Activated CD4-positive, alpha-beta T cell treated with anti-CD3 and anti-CD28 coated beads, Interleukin-2, Interleukin-4, amounts not matched to agents 100 ng/mL and 50 ng/mL, durations not matched to agents 16 hours and 8 hours (primary cell): ENCODE measurements around the gene EHMT1.
A peak's percentile ranks its signal among the peaks of the same experiment; 100 is the strongest.

Experiments used
- DNase-seq: peaks from one replicate; pipeline ENCODE4 v3.0.0-alpha.2; 2020; ENCODE audit warnings: low spot score

EHMT1 gene

DNA sequence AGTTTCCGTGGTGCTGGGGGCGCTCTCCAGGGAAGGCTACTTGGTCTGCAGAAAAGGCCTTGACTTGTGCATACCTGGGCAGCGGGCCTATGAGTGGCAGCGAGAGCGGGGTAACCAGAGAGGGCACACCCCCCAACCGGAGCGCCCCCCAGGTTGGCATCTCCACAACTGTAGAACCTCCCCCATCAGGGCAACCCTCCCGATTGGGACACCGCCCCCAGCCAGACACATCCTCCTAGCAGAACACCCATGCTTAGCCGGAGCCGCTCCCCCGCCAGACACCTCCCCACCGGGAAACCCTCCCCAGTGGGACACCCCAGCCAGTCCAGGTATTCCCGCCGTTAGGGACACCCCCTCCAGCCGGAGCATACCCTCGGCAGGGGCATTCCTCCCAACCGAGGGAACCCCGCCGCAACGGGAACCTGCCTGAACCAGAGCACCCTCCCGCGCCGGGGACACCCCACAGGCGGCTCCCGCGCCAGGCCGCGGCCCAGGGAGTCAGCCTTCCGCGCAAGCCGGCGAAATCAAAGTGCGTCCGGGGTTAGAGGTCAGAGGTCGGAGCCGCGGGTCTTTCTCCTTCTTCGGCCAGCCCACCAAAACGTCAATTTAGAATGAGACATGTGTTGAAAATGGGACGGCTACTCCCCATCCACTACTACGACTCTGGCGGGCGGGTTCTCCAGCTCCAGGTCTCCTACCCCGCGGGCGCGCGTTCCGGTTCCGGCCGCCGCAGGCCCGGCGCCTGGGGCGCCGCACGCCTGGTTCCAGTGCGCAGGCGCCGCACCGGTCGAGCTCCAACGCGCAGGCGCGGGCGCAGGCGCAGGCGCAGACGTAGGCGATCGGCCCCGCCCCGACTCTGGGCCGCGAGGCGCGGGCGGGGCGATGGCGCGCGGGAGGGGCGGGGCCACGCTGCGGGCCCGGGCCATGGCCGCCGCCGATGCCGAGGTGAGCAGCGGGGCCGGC, at the start of gene EHMT1:
TSS of gene EHMT1 (plus strand) at position 901 of the 963 bp plus-strand sequence. CDS start at position 925, 24 bp downstream.
- DNase-seq: peak; percentile 88

DNA sequence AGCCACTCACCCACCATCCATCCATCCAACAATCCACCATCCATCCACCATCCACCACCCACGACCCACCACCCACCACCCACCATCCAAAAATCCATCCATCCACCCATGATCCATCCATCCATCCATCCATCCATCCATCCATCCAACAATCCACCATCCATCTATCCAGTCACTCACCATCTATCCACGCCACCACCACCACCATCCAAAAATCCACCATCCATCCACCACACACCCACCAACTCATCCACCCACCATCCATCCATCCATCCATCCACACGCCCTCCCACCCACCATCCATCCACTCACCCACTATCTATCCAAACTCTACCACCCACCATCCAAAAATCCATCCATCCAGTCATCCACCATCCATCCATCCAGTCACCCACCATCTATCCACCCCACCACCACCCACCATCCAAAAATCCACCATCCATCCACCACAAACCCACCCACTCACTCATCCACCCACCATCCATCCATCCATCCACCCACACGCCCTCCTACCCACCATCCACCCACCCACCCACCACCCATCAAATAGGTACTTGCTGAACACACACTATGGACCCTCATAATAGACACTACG, 49.1 kb upstream of the EHMT1 start:
- DNase-seq: no peak

DNA sequence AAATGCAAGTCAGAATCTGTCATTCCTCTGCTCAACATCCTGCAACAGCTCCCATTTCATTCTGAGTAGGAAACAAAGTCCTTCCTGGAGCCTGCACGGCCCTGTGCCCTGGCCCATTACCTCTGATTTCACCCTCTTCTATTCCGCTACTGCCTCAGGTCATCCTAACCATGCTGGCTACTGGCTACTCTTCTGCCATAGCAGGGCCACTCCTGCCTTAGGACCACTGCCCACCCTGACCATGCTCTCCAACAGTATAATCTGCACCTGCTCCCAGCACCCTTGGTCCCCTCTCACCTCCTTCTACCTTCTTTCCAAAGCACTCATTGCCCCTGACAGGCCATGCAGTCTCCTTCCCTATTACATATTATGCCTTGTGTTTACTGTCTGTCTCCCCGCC, 48.2 kb upstream of the EHMT1 start:
- no peak for DNase-seq

DNA sequence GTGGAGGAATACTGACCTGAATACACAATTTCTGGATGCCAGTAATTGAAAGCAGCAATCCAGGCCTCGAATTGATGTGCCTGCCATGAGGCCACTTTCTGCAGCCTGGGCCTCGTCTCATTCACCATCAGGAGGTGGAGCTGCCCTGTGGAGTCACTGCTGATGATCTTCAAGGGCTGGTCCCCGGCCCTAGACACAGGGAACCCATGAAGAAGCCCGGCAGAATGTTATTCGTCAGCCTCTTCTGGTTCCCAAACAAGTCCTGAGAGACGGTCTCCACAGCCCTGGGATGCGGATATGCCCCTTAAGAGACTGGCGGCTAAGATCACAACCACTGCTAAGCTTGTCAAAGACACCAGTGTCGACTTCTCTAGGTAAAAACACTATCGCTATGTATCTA, 44.6 kb upstream of the EHMT1 start:
- no peak for DNase-seq

DNA sequence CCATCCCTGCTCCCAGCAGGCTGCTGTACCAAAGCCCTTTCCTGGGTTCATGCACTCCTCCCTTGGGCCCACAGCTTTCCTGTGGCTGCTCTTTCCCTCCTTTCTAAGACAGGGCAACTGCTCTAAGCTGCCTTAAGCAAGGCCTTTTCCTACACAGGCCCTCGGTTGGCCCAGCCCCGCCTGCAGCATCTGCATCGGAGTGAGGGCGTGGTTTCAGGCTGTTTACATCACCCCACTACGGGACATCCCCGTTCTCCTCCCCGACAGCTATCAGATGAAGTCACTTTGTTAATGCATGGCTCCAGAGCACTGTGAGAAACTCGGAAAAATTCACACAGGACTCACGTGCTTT, 43.5 kb upstream of the EHMT1 start:
- DNase-seq: no peak

DNA sequence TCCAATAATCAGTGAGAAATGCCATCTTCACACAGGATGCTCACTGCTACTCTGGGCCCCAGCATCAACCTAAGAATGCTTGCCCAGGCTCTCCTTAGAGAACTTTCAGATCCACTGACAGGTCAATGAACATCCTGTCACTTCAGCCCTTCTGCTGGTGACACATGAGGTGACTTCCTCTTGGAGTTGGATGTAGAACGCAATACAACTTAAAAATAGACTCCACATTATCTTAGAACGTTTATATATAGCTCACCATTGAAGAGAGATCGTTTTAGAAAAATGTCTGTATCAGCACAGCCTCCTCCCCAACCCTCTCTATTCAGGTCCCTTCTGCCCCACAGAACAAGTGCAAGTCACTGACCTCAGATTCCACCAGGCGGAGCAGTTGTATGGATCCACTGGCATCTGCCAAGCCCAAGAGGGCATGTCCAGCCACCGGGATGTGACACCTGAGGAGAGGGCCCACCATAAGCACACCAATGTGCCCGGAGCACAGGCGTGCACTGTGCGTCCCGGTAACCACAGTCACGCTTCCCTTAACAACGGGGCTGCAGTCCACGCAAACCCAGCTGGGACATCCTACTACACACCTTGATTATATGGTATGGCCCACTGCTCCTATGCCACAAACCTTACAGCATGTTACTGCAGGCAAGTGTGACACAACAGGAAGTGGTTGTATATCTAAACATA, 42.9 kb upstream of the EHMT1 start:
- DNase-seq: no peak

DNA sequence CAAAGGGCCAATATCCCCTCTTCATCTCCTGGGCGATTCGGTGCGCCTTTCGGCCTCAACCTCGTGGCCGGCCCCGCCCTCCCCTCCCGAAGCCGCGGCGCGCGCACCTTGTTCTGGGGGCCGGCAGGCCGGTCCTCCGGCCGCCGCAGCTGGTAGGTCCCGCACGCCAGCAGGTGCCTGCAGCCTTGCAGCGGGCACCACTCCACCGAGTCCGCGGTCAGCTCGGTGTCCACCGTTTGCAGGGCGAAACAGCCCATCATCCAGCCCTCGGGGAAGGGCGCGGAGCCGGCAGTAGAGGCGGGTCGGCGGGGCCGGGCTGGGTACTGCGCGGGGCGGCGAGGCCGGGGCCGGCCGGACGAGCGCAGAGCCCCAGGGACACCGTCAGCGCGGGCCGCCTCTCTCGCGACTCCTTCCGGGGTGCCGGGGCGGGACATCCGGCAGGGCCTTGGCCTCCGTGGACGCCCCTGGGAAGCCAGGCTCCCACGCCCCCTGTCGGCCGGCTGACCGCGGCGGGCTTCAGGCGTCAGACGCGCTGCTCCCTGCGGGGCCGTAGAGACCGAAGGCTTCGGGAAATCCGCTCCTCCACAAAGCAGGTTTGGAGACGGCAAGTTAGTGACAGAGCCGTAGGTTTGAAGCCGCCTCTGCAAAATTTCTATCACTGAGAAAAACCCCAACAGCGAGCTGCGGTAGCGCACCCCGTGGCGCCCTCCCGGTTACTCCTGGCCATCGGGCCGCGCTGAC, 40.1 kb upstream of the EHMT1 start, which contains the start of gene DPH7:
TSS of gene DPH7 (minus strand) at position 408 of the 741 bp plus-strand sequence. CDS start at position 260, 148 bp downstream.
- DNase-seq: peak; percentile 96

DNA sequence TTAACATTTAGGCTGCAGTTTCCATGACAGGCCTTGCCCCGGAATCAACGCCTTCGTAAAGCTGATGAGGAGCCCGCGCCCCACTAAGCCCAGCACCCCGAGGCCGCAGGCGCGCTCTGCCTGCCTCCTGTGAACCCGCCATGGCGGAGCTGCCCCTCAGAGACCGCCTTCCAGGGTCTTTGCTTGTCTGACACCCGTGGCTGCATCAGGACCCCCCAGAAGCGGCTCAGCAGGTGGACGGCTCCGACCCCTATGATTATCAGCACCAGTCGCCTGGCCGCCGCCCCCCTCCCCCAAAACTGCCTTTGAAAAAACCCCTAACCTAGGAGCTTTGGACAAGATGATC, 39.6 kb upstream of the EHMT1 start:
- no peak for DNase-seq

DNA sequence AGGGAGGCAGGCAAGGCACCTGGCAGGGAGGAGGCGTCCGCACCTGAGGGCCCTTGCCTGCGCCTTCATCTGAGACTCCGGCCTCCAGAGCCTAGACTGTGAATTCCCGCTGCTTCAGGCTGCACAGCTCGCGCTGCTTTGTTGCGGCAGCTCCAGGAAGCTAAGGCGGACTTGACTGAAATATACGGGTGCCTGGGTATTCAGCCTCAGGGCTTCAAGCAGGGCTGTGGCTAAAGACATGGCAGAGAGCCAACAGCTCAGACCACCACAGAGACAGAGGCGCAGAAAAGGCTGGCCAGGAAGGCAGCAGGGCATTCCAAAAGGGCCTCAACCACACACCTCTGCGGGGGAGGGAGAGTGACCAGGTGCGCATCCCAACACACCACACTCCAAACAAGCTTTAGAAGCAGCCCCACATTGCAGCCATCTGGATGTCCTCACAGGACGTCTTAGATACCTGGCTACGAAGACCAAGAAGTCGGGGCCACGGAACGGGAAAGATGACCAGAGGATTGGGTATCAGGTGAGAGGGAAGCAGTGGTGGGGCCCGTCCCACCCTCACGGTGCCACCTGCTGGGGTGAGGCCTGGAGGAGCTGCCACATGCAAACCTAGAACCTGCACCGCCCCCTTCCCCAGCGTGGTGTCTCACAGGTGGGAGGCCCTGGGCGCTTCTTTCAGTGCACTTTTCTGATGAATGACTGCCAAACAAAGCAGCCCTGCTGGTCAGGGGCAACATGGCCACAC, 38.4 kb upstream of the EHMT1 start:
- no peak for DNase-seq

DNA sequence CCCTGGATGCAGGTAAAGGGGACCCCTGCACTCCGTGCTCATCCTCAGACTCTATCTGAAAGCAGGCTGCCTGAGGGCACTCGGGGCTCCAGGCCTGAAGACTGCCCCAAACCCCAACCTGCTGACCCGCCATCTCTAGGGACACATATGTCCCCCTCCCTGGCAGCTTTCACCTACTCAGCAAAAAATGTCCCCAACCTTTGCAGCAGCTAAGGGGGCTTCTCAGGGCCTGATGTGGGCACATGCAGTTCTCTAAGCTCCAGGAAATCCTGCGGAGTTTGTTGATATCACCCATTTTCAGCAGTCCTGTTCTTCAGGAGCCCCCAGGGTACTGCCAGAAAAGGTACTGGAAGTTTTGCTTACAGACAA, 37.9 kb upstream of the EHMT1 start:
- DNase-seq: no peak

DNA sequence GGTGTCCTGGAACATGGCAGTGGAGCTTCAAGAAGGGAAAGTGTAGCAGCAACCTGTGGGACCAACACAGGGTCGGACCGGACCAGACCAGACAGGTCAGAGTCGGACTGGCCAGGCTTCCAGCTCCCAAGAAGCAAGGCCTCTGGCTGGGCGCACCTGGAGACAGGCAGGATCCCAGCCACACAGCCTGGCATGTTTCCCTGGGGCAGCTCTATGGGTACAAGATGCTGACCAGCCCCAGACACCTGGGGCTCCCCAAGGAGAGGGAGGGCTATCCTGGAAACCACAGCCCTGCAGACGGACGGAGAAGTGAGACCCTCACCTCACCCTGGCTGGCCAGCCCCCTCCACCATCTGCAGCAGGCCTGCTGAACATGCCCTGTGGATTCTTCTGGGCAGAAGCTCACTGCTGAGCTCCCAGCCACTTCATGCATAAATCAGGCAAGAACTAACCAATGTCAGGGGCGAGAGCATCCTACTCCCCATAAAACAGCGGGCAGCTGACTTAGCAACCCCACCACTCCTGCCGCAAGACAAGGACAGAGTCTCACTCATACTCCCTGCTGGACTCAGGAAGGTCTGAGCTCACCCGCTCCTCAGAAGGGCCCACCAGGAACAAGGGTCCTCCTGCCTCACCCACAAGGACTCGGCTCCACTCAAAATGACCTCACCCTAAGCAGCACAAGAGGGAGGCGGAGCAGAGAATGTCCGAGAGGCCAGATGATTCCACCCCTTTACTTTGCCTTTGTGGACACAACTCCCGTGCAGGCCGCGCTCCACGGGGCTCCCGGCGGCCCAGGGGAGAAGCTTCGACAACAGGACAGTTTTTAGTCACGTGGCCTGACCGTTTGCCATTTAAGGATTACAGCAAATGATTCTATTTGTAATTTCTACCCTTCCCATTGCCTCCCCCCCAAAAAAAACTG, 37.2 kb upstream of the EHMT1 start:
- no peak for DNase-seq

DNA sequence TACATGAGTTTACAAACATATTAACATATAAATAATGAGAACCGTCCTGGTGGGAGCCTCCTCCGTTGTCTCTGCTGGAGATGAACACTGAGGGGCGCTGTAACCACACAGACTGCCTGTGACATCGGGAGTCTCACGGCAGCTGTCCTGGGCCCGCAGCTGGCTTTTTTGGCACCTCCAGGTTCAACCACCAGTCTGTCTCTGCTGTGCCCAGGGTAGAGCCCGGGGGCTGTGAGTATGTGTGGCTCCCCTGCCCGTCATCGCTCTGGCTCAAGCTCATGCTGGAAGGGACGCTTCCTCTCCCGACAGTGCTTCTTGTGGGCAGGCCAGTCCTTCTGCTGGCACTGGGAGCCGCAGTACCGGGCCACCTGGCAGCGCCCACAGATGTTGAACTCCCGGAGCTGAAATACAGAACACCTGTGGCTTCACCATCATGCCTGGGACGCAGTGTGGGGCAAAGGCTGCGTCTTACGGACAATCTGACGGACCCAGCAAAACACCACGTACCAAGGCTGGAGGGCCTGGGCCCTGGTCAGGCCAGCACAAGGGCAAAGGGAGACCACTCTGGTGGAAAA, 36.4 kb upstream of the EHMT1 start:
- no peak for DNase-seq

DNA sequence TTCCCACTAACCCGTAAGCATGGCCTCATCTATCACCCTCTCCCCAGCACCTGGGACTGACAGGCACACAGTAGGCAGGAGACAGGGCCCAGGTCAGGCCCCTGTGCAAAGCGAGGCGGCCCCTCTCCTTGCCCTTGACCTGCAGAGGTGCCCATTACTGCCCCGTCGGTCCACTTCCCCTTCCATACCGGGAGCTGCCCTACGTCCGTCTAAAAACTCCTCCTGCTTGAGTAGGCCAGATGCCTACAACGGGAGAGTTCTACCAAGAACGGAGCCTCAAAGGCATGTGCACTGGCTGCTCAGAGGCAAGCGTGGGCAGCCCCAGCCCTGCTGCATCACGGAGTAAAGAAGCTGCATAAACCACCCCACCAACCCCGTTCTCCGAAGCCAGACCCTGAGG, 35.5 kb upstream of the EHMT1 start:
- DNase-seq: no peak

DNA sequence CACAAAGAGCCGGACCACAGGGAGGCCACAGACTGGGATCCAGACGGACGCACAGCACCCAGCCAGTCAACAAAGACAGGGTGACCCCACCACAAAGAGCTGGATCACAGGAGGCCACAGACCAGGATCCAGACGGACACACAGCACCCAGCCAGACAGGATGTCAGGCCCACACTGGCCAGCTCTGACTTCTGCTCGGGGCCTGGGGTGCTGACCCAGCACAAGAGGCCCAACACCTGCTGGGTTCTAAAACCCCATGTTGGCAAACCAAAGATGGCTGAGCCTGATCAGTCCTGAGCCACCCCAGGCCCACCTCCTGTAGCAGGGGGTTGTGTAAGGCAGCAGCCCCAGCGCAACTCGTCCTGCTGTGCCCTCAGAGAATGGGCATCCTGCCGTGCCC, 34.8 kb upstream of the EHMT1 start:
- DNase-seq: no peak

DNA sequence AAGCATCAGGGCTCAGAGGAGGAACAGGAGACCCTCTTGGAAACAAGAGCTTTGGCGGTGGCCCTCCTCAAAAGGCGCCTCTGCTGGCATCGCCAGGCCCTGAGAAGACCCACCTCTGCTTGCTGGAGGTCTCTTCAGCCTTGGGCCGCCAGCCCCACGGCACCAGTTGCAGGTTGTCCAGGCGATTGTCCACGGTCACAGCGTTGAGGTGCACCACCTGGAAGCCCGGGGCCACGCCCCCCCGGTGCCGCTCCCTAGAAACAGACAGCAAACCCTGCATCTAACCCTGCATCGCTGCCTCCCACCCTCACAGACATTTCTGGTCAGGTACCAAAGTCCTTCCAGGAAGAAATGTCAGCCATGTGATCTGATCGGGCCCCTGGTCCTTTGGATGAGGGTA, 32.0 kb upstream of the EHMT1 start:
- DNase-seq: no peak

DNA sequence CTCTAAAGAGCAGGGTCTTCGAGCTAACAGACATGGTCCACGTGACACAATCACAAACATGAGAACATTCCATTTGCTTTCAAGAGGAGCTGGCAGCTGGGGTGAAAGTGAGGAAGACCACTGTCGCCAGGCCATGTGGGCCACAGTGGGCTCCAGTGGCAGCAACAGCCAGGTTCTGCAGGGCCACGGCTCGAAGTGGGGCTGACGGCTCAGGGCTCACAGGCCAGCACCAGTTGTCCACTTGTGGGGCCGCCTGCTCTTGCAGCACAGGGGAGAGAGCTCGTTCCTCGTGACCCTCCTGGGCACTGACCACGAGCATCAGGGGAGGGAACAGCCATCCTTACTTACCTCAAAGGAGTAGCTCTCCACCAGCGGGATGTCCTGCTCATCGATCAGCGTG, 30.5 kb upstream of the EHMT1 start:
- no peak for DNase-seq

DNA sequence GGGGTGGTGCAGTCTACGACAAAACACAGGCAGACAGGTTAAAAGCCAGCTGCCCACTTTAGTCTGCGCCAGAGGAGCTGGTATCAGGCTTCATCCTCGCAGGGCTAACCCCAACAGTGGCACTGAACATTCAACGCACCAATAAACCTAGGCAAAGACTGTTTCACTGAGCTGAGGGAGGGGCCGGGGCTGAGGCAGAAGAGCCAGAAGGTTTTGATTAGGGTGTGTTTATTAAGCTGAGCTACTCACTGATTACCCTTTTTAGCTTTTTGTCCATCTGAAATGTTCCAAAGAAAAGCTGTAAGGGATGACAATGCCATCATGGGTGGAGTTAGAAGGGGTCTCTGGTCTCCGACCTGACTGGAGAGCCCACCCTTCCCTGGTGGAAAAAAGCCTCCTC, 29.9 kb upstream of the EHMT1 start:
- DNase-seq: no peak

DNA sequence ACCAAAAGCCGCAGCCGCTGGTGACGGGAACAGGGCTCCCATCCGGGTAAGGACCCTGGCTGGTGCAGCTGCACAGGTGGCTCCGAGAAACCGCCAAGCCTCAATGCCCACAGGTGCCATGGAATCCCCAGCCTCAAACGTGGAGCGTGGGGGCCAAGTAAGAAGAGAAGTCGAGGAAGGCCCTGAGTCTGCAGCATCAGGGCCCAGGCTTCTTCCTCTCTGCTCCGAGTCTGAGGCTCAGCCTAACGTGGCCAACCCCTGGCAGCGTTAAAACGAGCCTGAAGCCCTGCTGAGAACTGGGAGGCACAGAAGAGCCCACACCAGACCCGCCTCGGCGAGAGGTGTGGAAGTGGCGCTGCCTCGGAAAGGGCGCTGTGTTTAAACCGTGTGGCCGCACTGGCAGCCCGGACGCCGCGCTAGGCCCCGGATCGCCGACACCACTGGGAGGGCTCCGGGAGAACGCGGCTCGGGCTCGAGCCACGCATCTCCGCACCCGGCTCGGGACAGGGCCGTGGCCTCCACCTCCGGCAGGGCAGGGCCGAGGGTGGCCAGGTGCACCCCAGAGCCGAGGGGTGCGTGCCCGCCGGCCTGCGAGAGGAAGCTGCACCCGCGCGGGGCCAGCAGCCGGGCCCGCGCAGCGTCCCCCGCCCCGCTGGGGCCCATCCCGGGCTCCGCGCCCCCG, 29.2 kb upstream of the EHMT1 start:
- DNase-seq: no peak

DNA sequence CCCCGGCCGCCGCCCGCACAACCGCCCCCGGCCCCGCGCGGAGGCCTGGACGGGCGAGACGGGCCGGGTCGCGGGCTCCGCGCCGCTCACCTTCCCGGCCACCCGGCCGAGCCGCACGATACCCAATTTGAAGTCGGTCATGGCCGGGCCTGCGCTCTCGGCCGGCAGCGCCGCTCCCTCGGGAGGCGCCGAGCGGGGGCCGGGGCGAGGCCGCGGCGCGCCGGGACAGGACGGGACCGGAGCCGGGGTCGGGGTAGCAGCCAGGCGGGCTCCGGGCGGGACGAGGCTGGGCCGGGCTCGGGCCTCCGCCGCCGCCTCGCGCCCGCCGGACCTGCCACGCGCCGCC, 28.7 kb upstream of the EHMT1 start:
- DNase-seq: no peak
